Activated naive CD4-positive, alpha-beta T cell treated with anti-CD3 and anti-CD28 coated beads, Interleukin-2, amount 10 ng/mL, durations not matched to agents 7 days and 5 days (primary cell): ENCODE data around the gene ACE.

ENCODE experiments used
- CTCF ChIA-PET: fragments of 350-600 bp; sonication (Branson Sonifier 250); formaldehyde crosslinking; loops from one replicate; lab custom pipeline; 2021; ENCODE audit warnings: antibody characterized with exemption; lab: Charles Lee
- DNase-seq: peaks from one replicate; pipeline ENCODE4 v3.0.0-alpha.2; 2020
- H3K27ac Mint-ChIP-seq: one replicate; pipeline ENCODE4 v1.8.0; 2021; ENCODE audit warnings: mild to moderate bottlenecking, moderate library complexity, mixed read lengths
- H3K27me3 Mint-ChIP-seq: one replicate; pipeline ENCODE4 v1.8.0; 2021; ENCODE audit warnings: mild to moderate bottlenecking, mixed read lengths
- H3K36me3 Mint-ChIP-seq: one replicate; pipeline ENCODE4 v1.8.0; 2021; ENCODE audit warnings: mixed read lengths
- H3K4me1 Mint-ChIP-seq: one replicate; pipeline ENCODE4 v1.8.0; 2021; ENCODE audit warnings: mixed read lengths
- H3K4me3 Mint-ChIP-seq: one replicate; pipeline ENCODE4 v1.8.0; 2021; ENCODE audit warnings: mild to moderate bottlenecking, moderate library complexity, mixed read lengths
- H3K9me3 Mint-ChIP-seq: one replicate; pipeline ENCODE4 v1.8.0; 2021; ENCODE audit warnings: mixed read lengths

ACE gene

DNA sequence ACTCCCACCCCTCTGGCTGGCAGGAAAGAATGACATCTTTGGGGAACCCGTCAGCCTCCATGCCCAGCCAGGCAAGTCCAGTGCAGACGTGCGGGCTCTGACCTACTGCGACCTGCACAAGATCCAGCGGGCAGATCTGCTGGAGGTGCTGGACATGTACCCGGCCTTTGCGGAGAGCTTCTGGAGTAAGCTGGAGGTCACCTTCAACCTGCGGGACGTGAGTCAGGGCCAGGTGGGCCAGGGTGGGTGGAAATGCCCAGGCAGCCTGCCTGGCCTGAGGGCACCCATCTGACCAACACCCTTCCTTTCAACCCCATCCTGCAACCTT lies 65.3 kb downstream of the ACE start:
- H3K4me1 Mint-ChIP-seq: peaks cover 3% of the 10 kb centered on the region
- H3K9me3 Mint-ChIP-seq: no peaks in the 10 kb centered on the region
- no peak overlapping the region for H3K4me3 Mint-ChIP-seq
- no peak overlapping the region for H3K27ac Mint-ChIP-seq
- DNase-seq: no peak
- H3K36me3 Mint-ChIP-seq: no peaks in the 10 kb centered on the region
- CTCF ChIA-PET: no interaction called here
- H3K27me3 Mint-ChIP-seq: peaks cover 55% of the 10 kb centered on the region

DNA sequence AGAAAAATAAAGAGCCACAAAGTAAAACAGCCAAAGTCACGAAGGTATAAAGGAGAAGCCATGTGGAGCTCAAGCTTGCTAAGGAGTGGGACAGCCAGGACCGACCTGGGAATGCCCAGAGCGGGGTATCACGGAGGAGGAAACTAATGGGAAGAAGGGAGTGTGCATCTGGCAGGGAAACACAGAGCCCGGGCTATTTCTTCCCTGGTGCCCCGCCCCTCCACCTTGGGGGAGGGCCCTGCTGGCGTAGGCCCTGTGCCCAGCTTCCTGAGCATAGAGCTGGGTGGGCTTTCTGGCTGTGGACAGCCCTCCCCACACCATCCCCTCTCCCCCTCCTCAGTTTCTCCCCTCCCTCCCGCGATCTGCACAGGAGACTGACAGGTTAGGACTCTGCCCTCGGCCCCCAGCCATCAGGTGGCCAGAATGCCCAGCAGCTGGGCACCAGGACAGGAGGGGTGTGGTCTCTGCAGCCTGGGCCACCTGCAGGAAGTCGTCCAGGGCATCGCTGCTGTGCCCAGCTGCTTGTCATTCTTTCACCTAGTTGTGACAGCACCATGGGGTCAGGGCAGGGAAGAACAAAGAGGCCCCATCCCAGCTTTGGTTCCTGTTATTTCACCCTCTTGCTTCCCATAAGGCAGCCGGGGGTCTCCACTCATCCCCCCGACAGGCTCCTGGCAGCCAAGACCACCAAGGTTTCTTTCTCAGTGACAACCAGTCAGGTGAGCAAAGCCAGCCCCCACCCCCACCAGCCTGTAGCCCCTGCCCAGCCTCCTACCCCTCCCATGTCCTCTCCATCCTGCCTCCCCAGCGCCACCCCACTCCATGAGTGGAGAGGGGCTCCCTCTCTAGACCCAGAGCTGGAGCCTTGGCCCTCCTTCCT lies 66.3 kb downstream of the ACE start:
- no peaks in the 10 kb centered on the region for H3K9me3 Mint-ChIP-seq
- peaks cover 45% of the 10 kb centered on the region for H3K27me3 Mint-ChIP-seq
- H3K4me1 Mint-ChIP-seq: peaks cover 3% of the 10 kb centered on the region
- no peak overlapping the region for H3K27ac Mint-ChIP-seq
- CTCF ChIA-PET: no interaction called here
- DNase-seq: no peak
- H3K4me3 Mint-ChIP-seq: no peak overlapping the region
- no peaks in the 10 kb centered on the region for H3K36me3 Mint-ChIP-seq

DNA sequence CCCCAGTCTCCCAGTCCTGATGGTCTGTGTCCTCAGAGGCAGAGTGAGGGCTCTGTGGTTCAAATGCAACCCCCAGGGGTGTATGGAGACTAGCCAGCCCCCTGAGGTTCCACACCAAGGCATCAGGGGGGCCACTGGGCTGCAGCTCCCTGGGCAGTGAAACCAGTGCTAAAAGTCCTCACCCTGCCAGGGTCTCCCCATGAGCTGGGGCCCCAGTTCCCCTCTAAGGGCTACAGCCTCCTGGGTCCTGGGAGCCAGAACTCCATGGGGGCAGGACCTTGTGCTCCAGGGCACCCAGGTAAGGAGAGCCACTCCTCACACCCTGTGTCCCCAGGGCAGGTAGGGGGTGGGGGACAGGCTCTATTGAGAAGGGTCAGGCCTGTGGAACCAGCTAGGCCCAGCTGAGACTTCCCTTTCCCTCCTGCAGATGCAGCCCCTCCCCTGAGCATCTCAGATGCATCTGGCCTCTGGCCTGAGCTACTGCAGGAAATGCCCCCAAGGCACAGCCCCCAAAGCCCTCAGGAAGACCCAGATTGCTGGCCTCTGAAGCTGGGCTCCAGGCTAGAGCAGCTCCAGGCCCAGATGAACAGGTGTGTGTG lies 67.1 kb downstream of the ACE start:
- Mint-ChIP-seq H3K27ac (no peak overlapping the region), H3K4me3 (no peak overlapping the region), H3K27me3 (peaks cover 38% of the 10 kb centered on the region), H3K36me3 (no peaks in the 10 kb centered on the region), H3K9me3 (no peaks in the 10 kb centered on the region), H3K4me1 (peaks cover under 1% of the 10 kb centered on the region)
- no peak for DNase-seq
- CTCF ChIA-PET: no interaction called here

DNA sequence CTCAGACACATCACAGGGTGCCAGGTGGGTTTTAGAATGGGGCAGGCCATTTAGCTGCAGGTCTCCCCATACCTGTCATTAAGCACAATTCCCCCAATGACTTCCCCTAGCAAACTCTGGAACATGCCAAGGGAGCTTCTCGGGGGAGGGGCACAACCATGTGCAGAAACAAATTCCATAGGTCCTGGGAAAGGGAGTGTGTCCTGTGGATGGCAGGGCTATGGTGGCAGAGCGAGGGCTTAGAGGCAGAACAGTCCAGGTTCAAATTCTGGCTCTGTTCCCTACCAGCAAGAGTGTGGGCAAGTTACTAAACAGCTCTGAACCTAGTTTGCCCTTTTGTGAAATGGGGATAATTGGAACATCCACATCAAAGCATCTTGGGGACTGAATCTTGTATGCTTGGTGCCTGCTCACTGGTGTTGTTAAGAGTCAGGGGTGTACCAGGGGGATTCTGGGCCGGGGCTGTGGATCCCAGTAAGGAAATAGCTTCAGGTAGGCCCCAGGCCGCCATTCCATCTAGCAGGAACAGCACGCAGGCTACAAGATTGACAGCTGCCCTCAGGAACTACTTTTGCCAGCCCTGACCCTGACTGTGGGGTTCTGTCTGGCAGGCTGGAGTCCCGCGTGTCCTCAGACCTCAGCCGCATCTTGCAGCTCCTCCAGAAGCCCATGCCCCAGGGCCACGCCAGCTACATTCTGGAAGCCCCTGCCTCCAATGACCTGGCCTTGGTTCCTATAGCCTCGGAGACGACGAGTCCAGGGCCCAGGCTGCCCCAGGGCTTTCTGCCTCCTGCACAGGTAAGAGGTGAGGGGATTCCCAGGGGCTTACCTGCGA lies 67.8 kb downstream of the ACE start:
- CTCF ChIA-PET: interaction anchor here (0.6 to 0.8 kb wide), 2 partner anchors 67 to 840 kb away, joined by 3 to 5 read pairs; no protein-coding TSS in a partner anchor
- Mint-ChIP-seq H3K27ac (no peak overlapping the region), H3K4me3 (no peak overlapping the region), H3K9me3 (no peaks in the 10 kb centered on the region), H3K4me1 (peaks cover 8% of the 10 kb centered on the region), H3K36me3 (no peaks in the 10 kb centered on the region), H3K27me3 (peaks cover 30% of the 10 kb centered on the region)
- DNase-seq: no peak

DNA sequence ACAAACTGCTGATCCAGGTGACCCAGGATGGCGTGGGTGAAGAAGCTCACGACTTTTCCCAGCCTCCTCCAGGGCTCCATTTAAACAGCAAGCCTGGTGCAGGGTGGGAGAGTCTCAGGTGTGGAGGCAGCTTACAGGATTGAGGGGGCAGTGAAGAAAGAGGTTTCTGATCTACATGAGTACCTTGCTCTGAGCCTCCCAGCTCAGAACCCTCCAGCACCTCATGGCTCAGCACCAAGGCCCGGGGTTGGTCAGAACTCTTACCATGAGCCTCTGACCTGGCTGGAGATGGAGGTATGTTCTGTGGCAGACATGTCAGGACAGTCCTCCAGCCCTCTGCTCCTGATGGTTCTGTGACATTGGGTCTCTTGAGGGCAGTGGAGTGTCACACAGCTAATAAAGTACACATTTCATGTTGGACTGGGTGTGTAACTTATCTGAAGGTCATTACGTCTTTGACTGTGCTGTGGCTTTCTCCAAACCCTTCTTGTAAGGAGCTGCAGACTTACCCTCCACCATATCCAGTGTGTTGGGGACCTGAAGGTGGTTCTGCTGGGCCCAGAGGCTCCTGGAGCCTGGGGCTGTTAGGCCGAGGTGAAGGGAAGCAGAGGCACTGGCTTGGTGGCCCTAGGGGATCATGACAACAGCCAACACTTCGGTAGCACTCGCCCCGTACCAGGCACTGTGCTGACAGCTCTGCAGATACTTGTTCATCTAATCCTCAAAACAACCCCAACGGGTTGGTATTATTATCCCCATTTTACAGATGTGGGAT lies 69.6 kb downstream of the ACE start:
- H3K9me3 Mint-ChIP-seq: no peaks in the 10 kb centered on the region
- no peak overlapping the region for H3K27ac Mint-ChIP-seq
- CTCF ChIA-PET: interaction anchor here (1.0 kb wide), 1 partner anchor 65 kb away, joined by 5 read pairs; no protein-coding TSS in a partner anchor
- no peak for DNase-seq
- H3K27me3 Mint-ChIP-seq: peaks cover 12% of the 10 kb centered on the region
- H3K4me1 Mint-ChIP-seq: peaks cover 14% of the 10 kb centered on the region
- H3K4me3 Mint-ChIP-seq: no peak overlapping the region
- H3K36me3 Mint-ChIP-seq: peaks cover 6% of the 10 kb centered on the region

DNA sequence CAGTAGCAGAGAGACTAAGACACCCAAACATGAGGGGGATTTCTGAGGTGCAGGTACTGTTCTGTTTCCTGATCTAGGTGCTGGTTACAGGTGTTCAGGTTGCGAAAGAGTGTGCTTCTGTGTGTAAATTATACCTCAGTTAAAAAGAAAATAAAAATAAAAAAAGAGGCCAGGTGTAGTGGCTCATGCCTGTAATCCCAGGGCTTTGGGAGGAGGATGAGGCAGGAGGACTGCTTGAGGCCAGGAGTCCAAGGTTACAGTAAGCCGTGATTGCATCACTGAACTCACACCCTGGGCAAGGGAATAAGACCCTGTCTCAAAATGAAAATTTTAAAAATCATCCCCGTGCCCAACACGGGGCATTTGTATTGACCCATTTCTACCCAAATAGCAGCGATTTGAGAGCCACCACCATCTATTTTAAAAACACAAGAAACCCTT lies 70.2 kb downstream of the ACE start:
- peaks cover 10% of the 10 kb centered on the region for H3K36me3 Mint-ChIP-seq
- DNase-seq: no peak
- peaks cover 6% of the 10 kb centered on the region for H3K27me3 Mint-ChIP-seq
- no peak overlapping the region for H3K27ac Mint-ChIP-seq
- CTCF ChIA-PET: no interaction called here
- H3K4me3 Mint-ChIP-seq: no peak overlapping the region
- H3K9me3 Mint-ChIP-seq: no peaks in the 10 kb centered on the region
- H3K4me1 Mint-ChIP-seq: peaks cover 18% of the 10 kb centered on the region
